Measurements from ENCODE around the gene LGR4.

DNA sequence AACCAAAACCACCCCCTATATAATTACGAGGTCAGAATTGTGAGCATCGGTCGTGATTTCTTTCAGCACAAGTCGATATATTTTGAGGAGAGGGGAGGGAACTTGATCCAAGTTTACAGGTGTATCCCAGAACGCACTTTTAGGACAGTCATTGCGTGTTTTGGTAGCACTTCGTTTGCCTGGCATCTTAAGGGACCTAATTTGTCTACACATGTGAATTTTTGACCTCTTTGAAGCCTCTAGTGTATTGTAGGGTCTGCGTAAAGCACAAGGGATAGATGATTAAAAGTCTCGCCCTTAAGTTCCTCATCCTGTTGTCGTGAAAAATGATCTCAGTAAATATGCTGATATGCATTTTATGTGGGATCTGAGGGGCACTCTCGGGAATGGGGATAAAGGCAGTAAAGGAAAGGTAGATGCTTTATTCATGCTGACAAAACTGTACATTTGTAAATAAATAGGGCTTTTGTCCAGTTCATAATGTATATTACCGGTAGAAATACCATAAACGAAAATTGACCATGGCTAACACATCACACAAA is 108.9 kb downstream of the LGR4 start:
- TF ChIP-seq EZH2 (IDR thresholded peaks at IDR 0.05; ENCODE audit: insufficient read depth, poor library complexity, severe bottlenecking) (no peak), EZH2phosphoT487 (IDR thresholded peaks at IDR 0.05; ENCODE audit: insufficient read depth, low read depth) (no peak)
